Keratinocyte (primary cell): ENCODE data around the gene HDAC1. TPM values are rescaled to one million over a fixed set of nuclear protein-coding genes. Genes with fewer than 3 reads are reported as not detected.
"Not testable (repeated sequence)": the region's sequence is repeated elsewhere in the genome, so short reads cannot be mapped to it uniquely, and the experiment has no call there.

Experiments used
- DNase-seq: peaks from one replicate; pipeline ENCODE4 v3.0.0-alpha.2; 2011; ENCODE audit warnings: low read depth, missing footprints, low spot score
- FAIRE-seq: peaks from 2 replicates; lab custom pipeline; 2011; peaks lifted over from hg19 to GRCh38; lab: Jason Lieb, UNC
- H2AFZ ChIP-seq: 2 replicates; pipeline ENCODE4 v1.6.0; 2012; ENCODE audit warnings: low read length, control low read depth, inconsistent platforms; ENCODE audit not compliant: control insufficient read depth
- H3K27ac ChIP-seq: 2 replicates; pipeline ENCODE4 v1.5.1; 2011; ENCODE audit warnings: low read length; ENCODE audit not compliant: control insufficient read depth, insufficient read depth
- H3K27me3 ChIP-seq: 3 replicates; pipeline ENCODE4 v1.6.0; 2011; ENCODE audit warnings: low read length; ENCODE audit not compliant: control insufficient read depth, insufficient read depth; ENCODE audit errors: extremely low read depth
- H3K36me3 ChIP-seq, 2 experiments: 2 replicates in 1 of 2; 3 replicates in 1 of 2; pipeline ENCODE4 v1.5.1; 2011; ENCODE audit warnings: low read length in 2 of 2, mild to moderate bottlenecking in 1 of 2; ENCODE audit not compliant: control insufficient read depth in 2 of 2, insufficient read depth in 2 of 2; ENCODE audit errors: extremely low read depth in 1 of 2
- H3K4me1 ChIP-seq: 3 replicates; pipeline ENCODE4 v1.5.1; 2011; ENCODE audit warnings: low read length; ENCODE audit not compliant: control insufficient read depth, insufficient read depth; ENCODE audit errors: extremely low read depth
- H3K4me2 ChIP-seq: 3 replicates; pipeline ENCODE4 v1.6.0; 2011; ENCODE audit warnings: low read depth, low read length; ENCODE audit not compliant: control insufficient read depth, insufficient read depth; ENCODE audit errors: extremely low read depth
- H3K4me3 ChIP-seq, 3 experiments: fragments of 200-600 bp in 1 of 3; sonication (generic) in 1 of 3; 2 replicates in 2 of 3; 3 replicates in 1 of 3; pipeline ENCODE4 v1.5.1; 2011 to 2016; ENCODE audit warnings: low read length in 3 of 3, mild to moderate bottlenecking in 3 of 3, control low read depth in 2 of 3, inconsistent platforms in 1 of 3, low read depth in 1 of 3, mixed read lengths in 1 of 3, mixed run types in 1 of 3, moderate library complexity in 1 of 3; ENCODE audit not compliant: control insufficient read depth in 2 of 3, insufficient read depth in 2 of 3; ENCODE audit errors: extremely low read depth in 1 of 3
- H3K79me2 ChIP-seq: 2 replicates; pipeline ENCODE4 v1.6.0; 2012; ENCODE audit warnings: low read length; ENCODE audit not compliant: control insufficient read depth, insufficient read depth
- H3K9ac ChIP-seq: 3 replicates; pipeline ENCODE4 v1.6.0; 2011; ENCODE audit warnings: low read length; ENCODE audit not compliant: control insufficient read depth, insufficient read depth; ENCODE audit errors: extremely low read depth
- H3K9me1 ChIP-seq: 3 replicates; pipeline ENCODE4 v1.6.0; 2011; ENCODE audit warnings: low read length; ENCODE audit not compliant: control insufficient read depth, insufficient read depth; ENCODE audit errors: extremely low read depth
- H3K9me3 ChIP-seq: 2 replicates; pipeline ENCODE4 v1.5.1; 2012; ENCODE audit warnings: low read depth, low read length; ENCODE audit not compliant: control insufficient read depth
- H4K20me1 ChIP-seq: 3 replicates; pipeline ENCODE4 v1.6.0; 2011; ENCODE audit warnings: low read length; ENCODE audit not compliant: control insufficient read depth, insufficient read depth; ENCODE audit errors: extremely low read depth
- EZH2 ChIP-seq: IDR thresholded peaks from one replicate; pipeline ENCODE4 v1.6.1; 2012; ENCODE audit warnings: inconsistent platforms, mild to moderate bottlenecking, low read length, moderate library complexity
- dilution Hi-C: fragments of 300-500 bp; cut with MboI; formaldehyde crosslinking; loops from one replicate; pipeline ENCODE4 v1.7.0; 2020; ENCODE audit warnings: low sequenced_read_pairs; ENCODE audit not compliant: extremely low pct_ligation_motif_present
- polyA plus RNA-seq, 5 experiments: library from polyadenylated mRNA; depleted of rRNA in 3 of 5; stranded (reverse) in 3 of 5; stranded (forward) in 1 of 5; unstranded in 1 of 5; fragments of >200 nt; gene quantifications; 1 replicate in 1 of 5; 2 replicates in 3 of 5; 3 replicates in 1 of 5; pipeline versions ENCODE4 v1.2.1 to v1.2.3, GENCODE V29; 2011 to 2012; ENCODE audit warnings: missing spikeins in 2 of 5, low read depth in 1 of 5, low replicate concordance in 1 of 5
- TF ChIP-seq, protein P1 (sequence below), 3 experiments: IDR thresholded peaks in 1 of 3; conservative IDR thresholded peaks in 1 of 3; optimal IDR thresholded peaks in 1 of 3; 2 replicates in 2 of 3; 3 replicates in 1 of 3; pipeline versions ENCODE3 to v1.5.1; 2011; ENCODE audit warnings: low read length in 3 of 3, mild to moderate bottlenecking in 3 of 3, moderate library complexity in 2 of 3, control low read depth in 1 of 3, inconsistent platforms in 1 of 3; ENCODE audit not compliant: insufficient read depth in 2 of 3; ENCODE audit errors: extremely low read depth in 1 of 3

HDAC1 gene
- polyA plus RNA-seq, 1 donor (not counting 4 experiments of a cell fraction or from before 2014, with no cell fraction given) = 198 TPM

DNA sequence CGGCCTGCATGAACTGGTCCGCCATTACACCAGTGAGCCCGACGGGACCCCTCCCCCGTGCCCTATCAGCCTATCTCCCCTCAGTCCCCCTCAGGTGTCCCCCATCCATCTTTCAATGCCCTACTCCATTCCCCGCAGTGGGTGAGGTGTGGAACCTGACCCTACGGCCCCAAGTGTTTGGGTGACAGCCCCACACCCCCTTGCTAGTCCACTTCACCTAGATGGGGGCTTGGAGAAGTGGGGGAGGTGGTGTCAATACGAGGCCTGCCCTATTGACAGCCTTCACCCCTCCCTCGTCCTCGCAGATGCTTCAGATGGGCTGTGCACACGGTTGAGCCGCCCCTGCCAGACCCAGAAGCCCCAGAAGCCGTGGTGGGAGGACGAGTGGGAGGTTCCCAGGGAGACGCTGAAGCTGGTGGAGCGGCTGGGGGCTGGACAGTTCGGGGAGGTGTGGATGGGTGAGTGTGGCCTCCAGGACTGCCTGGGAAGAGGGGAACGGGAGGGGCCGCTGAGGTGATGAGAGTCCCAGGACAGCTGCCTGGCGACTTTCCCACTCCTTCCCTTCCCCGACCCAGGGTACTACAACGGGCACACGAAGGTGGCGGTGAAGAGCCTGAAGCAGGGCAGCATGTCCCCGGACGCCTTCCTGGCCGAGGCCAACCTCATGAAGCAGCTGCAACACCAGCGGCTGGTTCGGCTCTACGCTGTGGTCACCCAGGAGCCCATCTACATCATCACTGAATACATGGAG, 15.7 kb upstream of the HDAC1 start:
- Histone ChIP-seq H3K27ac (no peak overlapping the region), H3K4me2 (no peak overlapping the region), H3K4me3 (no peak overlapping the region), H3K79me2 (no peaks in the 10 kb centered on the region), H4K20me1 (no peaks in the 10 kb centered on the region), H3K9ac (no peak overlapping the region), H3K9me1 (no peaks in the 10 kb centered on the region), H3K9me3 (no peaks in the 10 kb centered on the region), H3K4me1 (peaks cover 13% of the 10 kb centered on the region), H3K27me3 (peaks cover 10% of the 10 kb centered on the region), H2AFZ (no peak overlapping the region), H3K36me3 (no peaks in the 10 kb centered on the region)
- no peak for FAIRE-seq
- dilution Hi-C loops = no loop called here
- no peak for TF ChIP-seq EZH2
- TF ChIP-seq, protein P1, sequence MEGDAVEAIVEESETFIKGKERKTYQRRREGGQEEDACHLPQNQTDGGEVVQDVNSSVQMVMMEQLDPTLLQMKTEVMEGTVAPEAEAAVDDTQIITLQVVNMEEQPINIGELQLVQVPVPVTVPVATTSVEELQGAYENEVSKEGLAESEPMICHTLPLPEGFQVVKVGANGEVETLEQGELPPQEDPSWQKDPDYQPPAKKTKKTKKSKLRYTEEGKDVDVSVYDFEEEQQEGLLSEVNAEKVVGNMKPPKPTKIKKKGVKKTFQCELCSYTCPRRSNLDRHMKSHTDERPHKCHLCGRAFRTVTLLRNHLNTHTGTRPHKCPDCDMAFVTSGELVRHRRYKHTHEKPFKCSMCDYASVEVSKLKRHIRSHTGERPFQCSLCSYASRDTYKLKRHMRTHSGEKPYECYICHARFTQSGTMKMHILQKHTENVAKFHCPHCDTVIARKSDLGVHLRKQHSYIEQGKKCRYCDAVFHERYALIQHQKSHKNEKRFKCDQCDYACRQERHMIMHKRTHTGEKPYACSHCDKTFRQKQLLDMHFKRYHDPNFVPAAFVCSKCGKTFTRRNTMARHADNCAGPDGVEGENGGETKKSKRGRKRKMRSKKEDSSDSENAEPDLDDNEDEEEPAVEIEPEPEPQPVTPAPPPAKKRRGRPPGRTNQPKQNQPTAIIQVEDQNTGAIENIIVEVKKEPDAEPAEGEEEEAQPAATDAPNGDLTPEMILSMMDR (optimal IDR thresholded peaks at IDR 0.05 in 1 of 3, IDR thresholded peaks at IDR 0.05 in 1 of 3, conservative IDR thresholded peaks at IDR 0.05 in 1 of 3; ENCODE audit: extremely low read depth in 1 of 3, insufficient read depth in 2 of 3, low read length in 3 of 3) = no peak
- no peak for DNase-seq

DNA sequence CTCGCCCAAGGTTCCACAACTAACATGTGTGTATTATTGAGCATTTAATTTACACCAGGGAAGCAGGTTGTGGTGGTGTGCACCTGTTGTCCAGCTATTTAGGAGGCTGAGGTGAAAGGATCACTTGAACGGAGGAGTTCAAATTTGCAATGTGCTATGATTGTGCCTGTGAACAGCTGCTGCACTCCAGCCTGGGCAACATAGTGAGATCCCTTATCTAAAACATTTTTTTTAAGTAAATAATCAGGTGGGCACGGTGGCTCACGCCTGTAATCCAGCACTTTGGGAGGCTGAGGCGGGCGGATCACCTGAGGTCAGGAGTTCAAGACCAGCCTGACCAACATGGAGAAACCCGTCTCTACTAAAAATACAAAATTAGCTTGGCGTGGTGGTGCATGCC, 7.1 kb upstream of the HDAC1 start:
- H3K9ac ChIP-seq, H3K27me3 ChIP-seq, H3K79me2 ChIP-seq, H3K4me2 ChIP-seq, dilution Hi-C loops, H3K4me1 ChIP-seq, H3K9me3 ChIP-seq, H4K20me1 ChIP-seq, H3K9me1 ChIP-seq, FAIRE-seq, DNase-seq, H3K36me3 ChIP-seq, H3K4me3 ChIP-seq, H2AFZ ChIP-seq, H3K27ac ChIP-seq: not testable (repeated sequence)

GRCh38 chr1:32285658-32286057, 6.2 kb upstream of the HDAC1 start:
- Histone ChIP-seq H3K27ac (no peak overlapping the region), H3K79me2 (no peaks in the 10 kb centered on the region), H3K9me3 (no peaks in the 10 kb centered on the region), H3K27me3 (no peaks in the 10 kb centered on the region), H3K4me2 (no peak overlapping the region), H3K36me3 (no peaks in the 10 kb centered on the region), H2AFZ (no peak overlapping the region), H3K4me3 (no peak overlapping the region), H3K4me1 (peaks cover under 1% of the 10 kb centered on the region), H4K20me1 (no peaks in the 10 kb centered on the region), H3K9ac (no peak overlapping the region), H3K9me1 (no peaks in the 10 kb centered on the region)
- FAIRE-seq (no peak), DNase-seq (no peak)
- TF ChIP-seq, protein P1 (optimal IDR thresholded peaks at IDR 0.05 in 1 of 3, IDR thresholded peaks at IDR 0.05 in 1 of 3, conservative IDR thresholded peaks at IDR 0.05 in 1 of 3; ENCODE audit: extremely low read depth in 1 of 3, insufficient read depth in 2 of 3, low read length in 3 of 3) = no peak
- no peak for TF ChIP-seq EZH2
- dilution Hi-C loops = no loop called here
